Epithelial cell of esophagus (primary cell): Measurements from ENCODE around the gene TM6SF1.
A peak's percentile ranks its signal among the peaks of the same experiment; 100 is the strongest.

Experiments
- DNase-seq: peaks from one replicate; pipeline ENCODE4 v3.0.0; 2010; ENCODE audit warnings: low read depth
- H3K4me3 ChIP-seq: 2 replicates; pipeline ENCODE4 v1.5.1; 2011; ENCODE audit warnings: mild to moderate bottlenecking, low read length, control low read depth
- TF ChIP-seq, protein P1 (sequence below): IDR thresholded peaks from 2 replicates; pipeline ENCODE4 v1.5.1; 2011; ENCODE audit warnings: low read depth, mild to moderate bottlenecking, low read length, control low read depth, inconsistent platforms; ENCODE audit not compliant: insufficient read depth; ENCODE audit errors: missing control alignments

TM6SF1 gene

DNA sequence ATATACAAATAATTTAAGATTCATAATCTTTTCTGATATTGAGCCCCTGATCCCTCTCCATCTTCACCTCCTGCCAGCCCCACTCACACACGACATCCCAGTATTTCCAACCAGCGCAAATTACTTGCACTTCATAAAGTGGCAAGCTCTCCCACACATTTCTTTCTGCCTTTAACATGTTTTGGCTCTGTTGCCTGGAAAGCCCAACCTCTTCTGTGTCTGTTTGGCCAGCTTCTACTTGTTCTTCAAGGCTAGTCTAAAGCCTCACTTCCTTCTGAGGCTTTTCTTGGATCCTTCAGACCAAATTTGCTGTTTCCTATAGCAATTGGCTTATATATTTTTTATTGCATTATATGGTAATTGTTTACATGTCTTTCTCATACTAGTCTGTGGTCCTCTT lies 5.1 kb upstream of the TM6SF1 start:
- H3K4me3 ChIP-seq: no peak overlapping the region
- TF ChIP-seq, protein P1, sequence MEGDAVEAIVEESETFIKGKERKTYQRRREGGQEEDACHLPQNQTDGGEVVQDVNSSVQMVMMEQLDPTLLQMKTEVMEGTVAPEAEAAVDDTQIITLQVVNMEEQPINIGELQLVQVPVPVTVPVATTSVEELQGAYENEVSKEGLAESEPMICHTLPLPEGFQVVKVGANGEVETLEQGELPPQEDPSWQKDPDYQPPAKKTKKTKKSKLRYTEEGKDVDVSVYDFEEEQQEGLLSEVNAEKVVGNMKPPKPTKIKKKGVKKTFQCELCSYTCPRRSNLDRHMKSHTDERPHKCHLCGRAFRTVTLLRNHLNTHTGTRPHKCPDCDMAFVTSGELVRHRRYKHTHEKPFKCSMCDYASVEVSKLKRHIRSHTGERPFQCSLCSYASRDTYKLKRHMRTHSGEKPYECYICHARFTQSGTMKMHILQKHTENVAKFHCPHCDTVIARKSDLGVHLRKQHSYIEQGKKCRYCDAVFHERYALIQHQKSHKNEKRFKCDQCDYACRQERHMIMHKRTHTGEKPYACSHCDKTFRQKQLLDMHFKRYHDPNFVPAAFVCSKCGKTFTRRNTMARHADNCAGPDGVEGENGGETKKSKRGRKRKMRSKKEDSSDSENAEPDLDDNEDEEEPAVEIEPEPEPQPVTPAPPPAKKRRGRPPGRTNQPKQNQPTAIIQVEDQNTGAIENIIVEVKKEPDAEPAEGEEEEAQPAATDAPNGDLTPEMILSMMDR: no peak

DNA sequence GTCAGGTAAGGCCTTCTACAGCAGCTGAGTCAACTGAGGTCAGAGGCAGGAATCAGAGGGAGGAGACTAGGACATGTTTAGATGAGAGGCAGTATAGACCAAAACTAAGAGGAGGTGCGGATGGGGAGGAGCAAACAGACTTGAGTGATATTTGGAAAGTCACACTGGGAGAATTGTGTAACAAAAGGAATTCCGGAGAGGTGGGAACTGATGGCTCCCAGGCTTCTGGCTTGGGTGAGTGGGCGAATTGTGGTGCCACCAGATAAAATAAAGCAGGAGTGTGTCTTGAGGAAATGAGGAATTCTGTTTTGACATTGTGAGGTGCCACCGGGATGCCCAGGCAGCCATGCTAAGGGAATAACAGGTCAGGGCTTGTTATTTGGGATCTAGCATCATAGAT lies 3.3 kb upstream of the TM6SF1 start:
- no peak overlapping the region for H3K4me3 ChIP-seq
- DNase-seq: no peak
- TF ChIP-seq, protein P1: no peak

More for the DNA sequence above, 5.1 kb upstream of the TM6SF1 start:
- DNase-seq: no peak

DNA sequence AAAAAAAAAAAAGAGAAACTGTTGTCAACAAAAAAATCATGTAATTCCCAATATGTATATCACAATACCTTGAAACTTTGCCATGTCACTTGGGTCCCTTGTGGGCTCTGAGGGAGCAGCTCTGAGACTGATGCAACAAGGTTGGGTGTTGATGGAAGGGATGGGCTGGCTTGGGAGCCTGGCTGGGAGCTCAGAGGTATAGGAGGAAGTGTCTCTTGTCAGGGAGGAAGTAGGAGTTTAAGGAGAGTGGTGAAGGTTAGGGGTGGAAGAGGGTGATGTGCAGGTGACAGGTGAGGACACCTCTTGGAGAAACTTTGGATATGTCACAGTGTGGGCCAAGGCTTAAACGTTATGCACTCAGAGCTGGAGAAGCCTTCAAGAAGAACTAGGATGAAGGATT lies 2.0 kb upstream of the TM6SF1 start:
- no peak for DNase-seq
- TF ChIP-seq, protein P1: no peak

DNA sequence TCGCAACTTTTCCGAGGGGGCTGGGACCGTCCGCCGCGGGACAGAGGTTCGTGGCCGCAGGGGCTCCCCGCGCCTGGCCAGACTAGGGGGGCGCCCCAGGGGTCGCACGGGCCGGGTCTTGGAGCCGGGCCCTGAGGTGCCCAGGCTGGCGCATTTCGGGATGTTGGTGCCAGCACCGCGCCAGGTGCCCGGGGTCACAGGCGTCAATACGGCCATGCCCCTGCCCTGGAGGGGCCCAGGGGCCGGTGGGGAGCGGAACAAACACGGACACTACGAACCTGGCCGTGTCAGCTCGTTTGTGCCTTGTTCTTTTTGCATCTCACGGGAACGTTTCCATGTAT lies 366 bp downstream of the TM6SF1 start:
- peak overlapping the region; percentile 28 for H3K4me3 ChIP-seq
- DNase-seq: no peak
- TF ChIP-seq, protein P1: no peak

More for the DNA sequence above, 2.0 kb upstream of the TM6SF1 start:
- H3K4me3 ChIP-seq: no peak overlapping the region

DNA sequence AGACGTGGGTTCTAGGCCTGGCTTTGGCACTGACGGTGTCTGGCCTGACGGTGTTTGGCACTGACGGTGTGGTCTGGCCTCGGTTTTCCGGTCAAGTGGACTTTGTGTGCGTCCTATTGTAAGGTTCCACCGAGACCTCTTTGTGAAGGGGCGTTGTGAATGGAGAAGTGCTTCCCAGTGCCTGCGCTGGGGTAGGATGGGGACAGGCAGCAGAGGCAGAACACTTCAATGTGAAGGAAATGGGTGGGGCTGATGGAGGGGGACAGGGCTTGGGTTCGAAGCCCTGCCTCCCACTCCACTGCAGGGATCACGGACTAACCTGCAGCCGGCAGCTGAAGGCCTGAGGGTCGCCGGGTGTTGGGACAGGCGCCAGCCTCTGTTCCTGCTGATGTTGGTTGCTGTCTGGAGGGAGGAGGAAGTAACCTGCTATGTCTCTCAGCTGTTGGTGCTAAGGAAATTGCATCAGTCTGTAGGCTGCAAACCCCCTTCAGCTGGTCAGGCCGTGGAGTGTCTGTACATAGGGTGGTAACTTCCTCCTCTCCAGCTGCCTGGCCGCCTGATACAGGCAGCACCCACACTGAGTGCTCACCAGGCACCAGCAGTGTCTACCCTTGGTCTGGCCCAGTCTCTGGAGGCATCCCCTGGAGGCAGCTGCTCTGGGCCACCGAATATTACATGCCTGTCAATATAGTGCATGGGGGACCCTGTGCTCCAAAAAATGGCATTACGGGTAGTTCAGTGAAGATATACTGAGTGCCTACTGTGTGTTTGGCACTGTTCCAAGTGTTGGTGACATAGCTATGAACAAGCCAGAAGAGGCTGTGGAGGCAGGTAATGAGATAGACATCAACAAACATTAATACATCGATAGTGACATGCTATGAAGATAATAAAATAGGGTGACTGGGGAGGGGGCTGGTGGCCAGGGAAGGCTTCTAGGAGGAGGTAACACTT lies 1.1 kb downstream of the TM6SF1 start:
- DNase-seq: peak; percentile 42
- TF ChIP-seq, protein P1: no peak
- no peak overlapping the region for H3K4me3 ChIP-seq

DNA sequence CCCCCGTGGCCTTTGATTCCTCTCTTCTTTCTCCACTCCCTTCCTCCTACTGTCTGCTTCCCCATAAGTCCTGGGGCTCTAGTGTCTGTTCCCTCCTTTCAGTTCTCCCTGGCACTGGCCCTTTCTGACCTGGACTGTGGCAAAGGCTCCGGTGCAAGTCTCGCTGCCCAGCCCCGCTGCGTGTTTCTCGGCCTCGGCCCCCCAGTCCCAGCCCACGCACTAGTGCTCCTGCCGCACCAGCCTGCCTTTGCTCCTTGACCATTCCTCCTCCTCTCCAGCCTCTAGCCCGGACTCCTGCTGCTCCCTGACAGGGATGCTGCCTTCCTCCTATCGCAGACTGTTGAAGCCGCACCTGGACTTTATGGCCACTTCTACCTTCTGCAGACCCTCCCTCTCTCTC lies 2.1 kb downstream of the TM6SF1 start:
- no peak overlapping the region for H3K4me3 ChIP-seq
- TF ChIP-seq, protein P1: no peak
- no peak for DNase-seq

DNA sequence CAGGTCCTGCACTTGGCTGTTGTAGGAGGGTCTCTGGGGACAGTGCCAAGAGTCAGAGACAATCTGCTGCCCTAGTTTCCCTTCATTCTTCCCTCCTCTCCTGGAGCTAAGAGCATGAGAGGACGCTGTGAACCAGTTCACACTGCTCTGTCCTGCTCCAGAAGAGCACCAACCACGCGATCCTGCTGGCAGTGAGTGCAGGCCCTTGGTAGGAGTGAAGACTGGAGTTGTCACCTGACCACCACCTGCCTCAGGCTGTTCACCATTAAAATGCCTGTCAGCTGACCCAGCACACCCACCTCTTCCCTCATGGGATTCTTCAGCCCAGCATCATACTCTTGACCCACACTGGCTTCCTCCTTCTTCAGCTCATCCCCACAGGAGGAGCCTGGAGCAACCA lies 2.9 kb downstream of the TM6SF1 start:
- no peak for DNase-seq
- H3K4me3 ChIP-seq: no peak overlapping the region
- TF ChIP-seq, protein P1: no peak
